GM18517 (cell line): ENCODE measurements around the gene KRT4.

Experiments used
- ATAC-seq: cut with Tn5 transposase; IDR thresholded peaks from one replicate; pipeline ENCODE4 v1.9.1; 2021; ENCODE audit warnings: mild to moderate bottlenecking, moderate library complexity; ENCODE audit not compliant: unreplicated experiment

The KRT4 gene

DNA sequence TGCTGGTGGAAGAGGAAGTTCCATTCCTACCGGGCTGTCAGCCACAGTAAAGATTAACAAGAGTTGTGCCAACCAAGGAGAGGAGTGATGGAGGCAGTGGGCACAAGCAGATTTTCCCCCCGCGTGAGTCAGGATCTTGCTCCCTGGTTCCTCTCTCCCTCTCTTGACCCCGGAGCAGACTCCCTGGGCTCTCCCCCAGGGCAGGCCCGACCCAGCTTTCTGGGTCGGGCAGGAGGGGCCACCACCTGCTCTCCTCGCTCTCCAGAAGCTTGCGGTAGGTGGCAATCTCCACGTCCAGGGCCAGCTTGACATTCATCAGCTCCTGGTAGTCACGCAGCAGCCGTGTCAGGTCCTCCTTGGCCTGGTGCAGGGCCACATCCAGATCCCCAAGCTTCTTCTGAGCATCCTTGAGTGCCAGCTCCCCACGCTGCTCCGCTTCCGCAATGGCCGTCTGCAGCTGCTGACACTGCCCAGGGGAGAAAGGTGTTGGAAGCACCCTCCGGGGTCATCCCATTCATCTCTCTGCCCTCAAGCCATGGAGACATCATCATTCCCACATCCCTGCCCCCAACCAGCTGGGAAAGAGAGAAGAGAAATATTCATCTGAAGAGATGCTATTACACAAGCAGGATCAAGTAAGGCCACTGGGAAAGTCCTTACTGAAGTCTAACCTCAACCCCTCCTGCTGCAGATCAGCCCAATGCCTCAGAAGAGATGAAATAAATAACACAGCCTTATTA, 9.0 kb upstream of the KRT4 start:
- ATAC-seq = no peak

GRCh38 chr12:52821826-52822660, 8.1 kb upstream of the KRT4 start:
- no peak for ATAC-seq

DNA sequence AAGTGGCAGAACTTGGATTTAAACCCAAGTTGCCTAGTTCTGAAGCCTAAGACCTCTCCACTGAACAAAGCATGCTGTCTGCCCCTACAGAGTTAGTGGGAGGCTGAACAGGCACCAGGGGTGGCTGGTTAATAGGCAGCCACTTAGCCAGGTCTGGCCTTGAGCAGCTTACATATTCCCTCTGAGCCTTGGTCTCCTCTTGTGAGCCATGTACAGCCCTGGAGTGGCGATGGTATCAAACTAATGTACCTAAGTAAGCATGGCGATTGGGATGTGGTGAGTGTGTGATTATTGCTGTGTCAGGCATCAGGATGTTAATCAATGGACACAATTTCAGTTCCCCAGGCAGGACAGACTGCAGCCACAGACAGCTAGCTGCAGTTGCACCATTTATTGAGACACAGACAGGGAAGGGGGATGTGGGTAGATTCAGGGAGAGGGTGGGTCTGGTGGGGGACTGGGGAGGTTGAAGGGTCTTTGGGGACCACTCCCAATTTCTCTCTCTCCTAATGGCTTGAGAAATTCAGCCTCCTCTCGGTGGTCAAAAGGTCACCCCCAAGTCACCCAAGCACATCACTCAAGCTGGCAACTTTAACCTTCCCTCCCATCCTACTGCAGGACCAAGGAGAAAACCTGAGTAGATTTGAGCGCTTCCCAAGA, 7.3 kb upstream of the KRT4 start:
- ATAC-seq = no peak

- ATAC-seq = no peak
Measured at GRCh38 chr12:52820521-52820920, 6.6 kb upstream of the KRT4 start.

DNA sequence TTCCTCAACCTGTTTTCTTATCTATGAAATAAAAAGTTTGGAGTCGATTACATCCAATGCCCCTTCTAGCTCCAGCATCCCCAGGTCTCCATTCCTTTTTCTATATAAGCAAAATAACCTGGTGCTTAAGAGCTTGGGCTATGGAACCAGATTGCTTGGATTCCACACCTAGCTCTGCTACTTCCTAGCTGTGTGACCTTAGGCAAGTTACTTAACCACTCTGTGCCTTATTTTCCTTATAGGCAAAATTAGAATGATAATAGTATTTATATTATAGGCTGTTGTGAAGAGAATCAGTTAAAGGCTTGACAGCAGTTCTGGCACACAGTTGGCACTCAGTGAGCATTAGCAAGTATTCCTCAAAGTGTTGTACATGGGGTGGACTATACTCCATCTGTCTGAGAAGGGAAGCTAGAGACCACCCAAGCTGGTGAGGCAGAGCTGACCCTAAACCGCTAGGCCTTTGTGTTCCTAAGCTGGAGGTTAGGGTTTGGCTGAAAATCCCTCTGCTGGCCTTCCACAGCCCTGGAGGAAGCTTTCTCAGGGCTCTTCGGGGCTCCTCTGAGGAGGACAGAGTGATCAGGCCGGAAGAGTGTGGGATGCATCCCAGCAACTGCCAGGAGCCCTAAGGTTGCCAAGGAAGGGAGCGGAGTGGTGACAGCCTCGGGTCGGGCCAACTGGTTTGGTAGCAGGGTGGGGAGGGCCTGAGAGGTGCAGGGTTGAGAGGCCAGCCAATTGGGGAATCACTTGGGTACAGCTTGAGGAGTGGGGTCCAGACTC, 6.0 kb upstream of the KRT4 start:
- ATAC-seq = no peak

DNA sequence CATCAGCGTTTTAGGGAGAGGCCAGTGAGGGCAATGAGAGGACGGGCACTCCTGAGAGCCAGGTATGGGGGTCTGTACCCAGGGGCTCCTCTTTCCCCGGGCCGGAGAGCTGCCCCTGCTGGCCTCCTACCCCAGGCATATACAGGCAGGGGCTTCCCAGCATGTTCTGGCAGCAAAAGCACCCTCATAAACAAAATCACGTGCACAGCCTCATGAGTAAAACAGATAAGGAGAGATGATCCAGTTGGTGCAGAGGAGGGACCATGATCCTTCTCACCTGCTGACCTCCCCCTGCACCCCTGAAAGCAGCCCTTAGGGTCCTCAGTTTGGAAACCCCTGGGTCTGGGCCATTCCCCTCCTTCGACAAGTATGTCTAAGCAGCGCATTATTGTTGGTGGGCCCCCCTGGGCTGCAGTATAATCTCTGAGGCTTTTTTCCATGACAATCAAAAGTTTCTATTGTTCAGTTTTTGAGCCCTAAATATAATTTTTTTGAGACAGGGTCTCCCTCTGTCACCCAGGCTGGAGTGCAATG, 5.0 kb upstream of the KRT4 start:
- ATAC-seq = no peak

- ATAC-seq = no peak
Measured at GRCh38 chr12:52818388-52818787, 4.5 kb upstream of the KRT4 start.

GRCh38 chr12:52817699-52818238, 3.9 kb upstream of the KRT4 start:
- ATAC-seq = no peak

DNA sequence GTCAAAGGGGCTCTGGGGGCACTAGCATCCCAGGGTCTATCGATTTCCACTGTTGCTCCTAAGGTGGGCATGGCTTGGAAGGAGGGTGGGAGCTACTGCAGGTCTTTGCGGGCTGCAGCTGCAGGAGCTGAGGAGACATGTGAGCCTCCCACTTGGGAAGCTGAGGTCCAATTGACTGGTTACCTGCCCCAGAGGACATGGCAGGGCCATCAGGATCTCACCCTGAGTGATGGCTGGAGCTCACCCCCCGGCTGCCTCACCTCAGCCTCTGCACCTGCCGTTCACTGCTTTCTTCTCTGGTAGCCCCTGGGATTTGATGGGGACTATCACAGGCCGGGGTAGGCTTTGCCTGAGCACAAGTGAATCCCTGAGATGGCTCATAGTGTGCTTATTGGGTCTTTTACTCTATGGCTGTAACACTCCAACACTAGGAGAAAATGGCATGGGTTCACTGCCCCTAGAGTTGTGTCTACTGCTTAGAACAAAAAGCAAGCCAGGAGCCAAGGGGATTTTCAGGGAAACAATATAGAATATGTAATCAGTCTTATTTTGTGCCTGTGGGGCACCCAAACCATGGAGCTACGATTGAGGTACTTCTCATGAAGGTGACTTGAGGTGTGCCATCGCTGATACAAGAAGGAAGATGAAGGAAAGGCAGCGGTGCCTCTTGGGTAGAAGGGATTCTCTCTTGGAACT, 3.2 kb upstream of the KRT4 start:
- ATAC-seq = no peak

DNA sequence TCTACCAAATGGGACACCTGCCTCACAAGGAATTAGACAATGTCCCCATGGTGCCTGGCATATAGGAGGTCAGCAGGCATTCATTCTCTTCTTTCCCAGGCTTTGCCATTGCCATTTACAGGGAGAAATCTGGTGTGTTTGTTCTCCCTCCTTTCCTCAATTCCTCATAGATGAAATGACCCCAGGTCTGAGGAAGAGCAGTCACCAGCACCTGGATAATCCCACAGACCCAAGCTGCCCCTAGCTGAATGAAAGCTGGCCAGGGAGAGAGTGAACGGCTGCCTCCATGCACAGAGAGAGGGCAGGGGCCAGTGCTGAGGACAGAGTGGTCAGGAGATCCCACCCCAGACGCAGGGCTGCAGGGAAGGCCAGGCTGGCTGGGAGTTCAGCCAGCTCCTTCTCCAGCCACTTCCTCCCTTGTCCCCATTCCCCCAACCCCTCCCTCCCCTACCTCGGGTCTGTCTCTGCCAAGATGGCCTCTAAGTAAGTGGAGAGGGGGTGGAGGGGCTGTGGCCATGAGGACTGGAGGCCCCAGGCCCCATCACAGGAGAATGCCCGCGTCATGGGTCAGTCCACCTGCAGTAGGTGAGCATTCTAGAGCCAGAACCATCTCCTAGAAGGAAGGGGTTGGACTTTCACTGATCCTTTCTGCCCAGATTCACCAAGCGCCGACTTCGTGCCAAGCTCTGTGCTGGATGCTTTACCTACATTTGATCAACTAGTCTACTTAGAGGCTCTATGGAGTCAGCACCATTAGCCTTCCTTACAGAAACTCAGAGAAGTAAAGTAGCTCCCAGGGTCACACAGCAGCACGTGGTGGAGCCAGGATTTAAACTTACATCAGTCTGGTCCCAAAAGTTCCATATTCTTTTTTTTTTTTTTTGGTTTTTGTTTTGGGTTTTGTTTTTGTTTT, 2.0 kb upstream of the KRT4 start:
- no peak for ATAC-seq

- no peak for ATAC-seq
Measured at GRCh38 chr12:52815161-52815560, 1.2 kb upstream of the KRT4 start.

DNA sequence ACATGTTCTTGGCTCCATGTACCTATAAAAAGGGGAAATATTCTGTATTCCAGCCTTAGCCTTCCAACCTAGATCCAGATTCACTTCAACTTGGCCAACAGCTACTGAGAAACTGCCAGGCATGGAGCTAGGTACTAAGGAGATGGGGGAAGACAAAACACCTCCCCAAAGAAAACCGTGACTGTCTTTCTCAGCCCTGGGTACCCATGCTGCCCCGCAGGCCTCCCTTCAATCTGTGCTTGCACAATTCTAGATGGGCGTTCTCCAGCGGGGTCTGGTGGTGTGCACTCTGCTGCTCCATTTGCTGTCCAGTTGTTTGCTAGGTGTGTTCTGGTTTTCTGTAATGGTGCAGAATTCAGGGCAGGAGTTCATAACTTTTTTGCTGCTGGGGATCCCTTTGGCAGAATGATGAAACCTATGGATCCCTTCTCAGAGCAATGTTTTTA, 817 bp upstream of the KRT4 start:
- ATAC-seq = no peak

DNA sequence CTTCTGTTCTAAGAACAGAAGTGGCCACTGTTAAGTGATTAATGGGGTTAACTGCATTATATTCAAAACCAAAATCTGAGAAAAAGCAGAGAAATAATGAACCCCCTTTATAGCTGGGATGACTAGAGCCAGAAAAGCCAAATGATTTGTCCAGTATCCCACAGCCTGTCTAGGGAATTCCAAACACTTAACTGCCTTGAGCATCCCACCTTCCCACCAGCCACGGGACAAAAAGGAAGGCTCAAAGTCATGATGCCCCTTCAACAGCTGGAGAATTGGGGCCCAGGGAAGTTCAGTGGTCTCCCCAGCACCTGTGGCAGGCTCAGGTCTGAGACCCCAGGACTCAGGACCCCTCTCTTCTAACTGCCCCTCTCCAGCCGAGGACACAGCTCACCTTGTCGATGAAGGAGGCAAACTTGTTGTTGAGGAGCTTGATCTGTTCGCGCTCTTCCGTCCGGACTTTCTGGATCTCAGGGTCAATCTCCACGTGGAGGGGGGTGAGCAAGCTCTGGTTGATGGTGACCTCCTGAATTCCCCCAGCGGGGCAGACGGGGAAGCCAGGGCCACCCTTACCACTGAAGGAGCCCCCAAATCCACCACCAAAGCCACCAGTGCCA, 605 bp downstream of the KRT4 start:
- ATAC-seq = no peak

- ATAC-seq = no peak
Measured at GRCh38 chr12:52812749-52813148, 1.2 kb downstream of the KRT4 start.

GRCh38 chr12:52812073-52812400, 1.9 kb downstream of the KRT4 start:
- no peak for ATAC-seq

DNA sequence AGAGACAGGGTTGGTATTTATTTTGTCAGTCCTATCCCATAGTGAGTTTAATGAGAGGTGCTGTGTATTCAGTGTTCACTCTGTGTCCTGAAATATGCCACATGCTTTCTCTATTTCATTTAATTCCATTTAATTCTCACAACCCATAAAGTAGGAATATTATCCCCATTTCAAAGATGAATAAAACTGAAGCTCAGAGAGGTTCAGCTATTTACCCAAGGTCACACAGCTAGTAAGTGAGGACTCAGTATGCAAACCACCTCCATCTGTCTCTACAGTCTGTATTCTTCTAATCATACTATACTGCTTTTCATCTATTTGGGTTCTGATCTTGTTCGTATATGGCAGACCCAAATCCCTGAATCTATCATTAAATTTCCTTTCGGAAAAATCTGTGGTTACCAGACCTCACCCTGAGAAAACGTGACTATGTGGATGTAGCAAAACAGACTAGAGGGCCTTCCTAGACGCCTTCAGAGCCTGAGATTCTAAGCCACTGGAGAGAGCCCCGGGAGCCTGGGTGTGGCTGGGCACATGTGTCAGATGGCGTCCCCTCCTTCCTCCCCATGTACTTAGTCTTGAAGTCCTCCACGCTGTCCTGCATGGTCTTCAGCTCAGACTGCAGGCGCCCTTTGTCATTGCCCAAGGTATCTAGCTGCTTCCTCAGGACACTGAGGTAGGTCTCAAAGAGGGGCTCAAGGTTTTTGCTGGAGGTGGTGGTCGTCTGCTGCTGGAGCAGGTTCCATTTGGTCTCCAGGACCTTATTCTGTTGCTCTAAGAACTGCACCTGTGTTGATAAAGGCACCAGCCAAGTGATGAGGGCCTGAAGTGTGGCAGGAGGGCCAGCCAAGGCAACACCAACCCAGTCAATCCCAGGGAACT, 2.5 kb downstream of the KRT4 start:
- ATAC-seq = no peak

GRCh38 chr12:52810554-52810953, 3.4 kb downstream of the KRT4 start:
- ATAC-seq = no peak

DNA sequence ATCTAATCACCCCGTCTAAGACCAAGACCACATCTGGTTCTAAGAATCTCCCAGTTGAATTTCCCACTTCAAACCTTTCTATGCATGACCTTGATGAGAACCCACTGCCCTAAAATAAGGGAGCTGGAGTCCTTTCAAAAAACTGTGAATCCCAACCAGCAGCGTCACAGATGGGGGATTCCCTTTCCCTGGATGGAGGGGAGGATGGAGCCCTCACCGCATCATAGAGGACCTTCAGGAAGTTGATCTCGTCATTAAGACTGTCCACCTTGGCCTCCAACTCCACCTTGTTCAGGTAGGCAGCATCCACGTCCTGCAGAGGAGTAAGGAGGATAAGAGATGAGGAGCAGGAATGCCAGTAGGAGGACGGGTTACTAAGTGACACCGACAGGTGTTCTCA, 4.8 kb downstream of the KRT4 start:
- no peak for ATAC-seq
